HepG2 (cell line): ENCODE measurements around the gene DCP1B. TPM values are rescaled to one million over a fixed set of nuclear protein-coding genes. Genes with fewer than 3 reads are reported as not detected.

Experiments used
- ATAC-seq: fragments of 200-7000 bp; cut with Tn5 transposase; 3 replicates; pipeline ENCODE4 v1.9.1; 2020; ENCODE audit warnings: mild to moderate bottlenecking, moderate library complexity
- BruUV-seq: library from RNA; stranded (reverse); fragments of 400-500 nt; replicated peaks from 2 replicates; lab custom pipeline; 2021; lab: Mats Ljungman, UMichigan
- CTCF ChIA-PET: fragments of 300-600 bp; formaldehyde crosslinking; extraction: SDS; loops from one replicate; lab custom pipeline; 2021; ENCODE audit warnings: low total read pairs, inconsistent platforms, low intra/inter-chr PET ratio; lab: Yijun Ruan, JAX
- POLR2A ChIA-PET: fragments of 350-600 bp; sonication (Branson Sonifier 250); formaldehyde crosslinking; loops from one replicate; lab custom pipeline; 2020; ENCODE audit warnings: antibody characterized with exemption, inconsistent platforms; lab: Yijun Ruan, JAX
- DNase-seq: peaks from one replicate; pipeline ENCODE4 v3.0.0-alpha.2; 2015; ENCODE audit warnings: low spot score
- FAIRE-seq: peaks from 3 replicates; lab custom pipeline; 2011; peaks lifted over from hg19 to GRCh38; lab: Jason Lieb, UNC
- H2AFZ ChIP-seq: one replicate; pipeline ENCODE4 v1.6.1; 2011; ENCODE audit warnings: low read length, inconsistent platforms
- H3K27ac ChIP-seq: fragments of 300-600 bp; 3 replicates; pipeline ENCODE4 v1.8.0; 2011; ENCODE audit warnings: mixed run types, mild to moderate bottlenecking, mixed read lengths, low read length, inconsistent platforms; ENCODE audit not compliant: insufficient read depth; ENCODE audit errors: extremely low read length
- H3K27me3 ChIP-seq, 2 experiments: fragments of 200-600 bp in 1 of 2; 2 replicates in 1 of 2; 3 replicates in 1 of 2; pipeline versions ENCODE4 v1.6.0 to v1.8.0; 2011; ENCODE audit warnings: low read length in 2 of 2, mild to moderate bottlenecking in 2 of 2, moderate library complexity in 2 of 2, inconsistent platforms in 1 of 2; ENCODE audit not compliant: insufficient read depth in 2 of 2, control insufficient read depth in 1 of 2
- H3K36me3 ChIP-seq, 2 experiments: fragments of 200-600 bp in 1 of 2; replicated peaks in 1 of 2; 2 replicates in 1 of 2; 3 replicates in 1 of 2; pipeline versions ENCODE4 v1.5.1 to v1.8.0; 2011; ENCODE audit warnings: low read length in 2 of 2, inconsistent platforms in 1 of 2; ENCODE audit not compliant: insufficient read depth in 2 of 2, control insufficient read depth in 1 of 2
- H3K4me1 ChIP-seq: 2 replicates; pipeline ENCODE4 v1.5.1; 2012; ENCODE audit warnings: low read length, inconsistent platforms; ENCODE audit not compliant: insufficient read depth
- H3K4me2 ChIP-seq: 2 replicates; pipeline ENCODE4 v1.6.0; 2011; ENCODE audit warnings: low read depth, low read length, inconsistent platforms
- H3K4me3 ChIP-seq, 3 experiments: fragments of 200-600 bp in 1 of 3; sonication (generic), shearing (Covaris generic) in 1 of 3; replicated peaks in 1 of 3; 2 replicates each; pipeline ENCODE4 v1.5.1; 2011 to 2016; ENCODE audit warnings: low read length in 3 of 3, inconsistent platforms in 2 of 3, low read depth in 2 of 3, mild to moderate bottlenecking in 2 of 3, control low read depth in 1 of 3, mixed read lengths in 1 of 3; ENCODE audit not compliant: insufficient read depth in 1 of 3
- H3K79me2 ChIP-seq: one replicate; pipeline ENCODE4 v1.6.1; 2011; ENCODE audit warnings: low read length, inconsistent platforms; ENCODE audit not compliant: insufficient read depth
- H3K9ac ChIP-seq: 2 replicates; pipeline ENCODE4 v1.6.0; 2011; ENCODE audit warnings: mild to moderate bottlenecking, low read depth, low read length, inconsistent platforms; ENCODE audit not compliant: insufficient read depth
- H3K9me3 ChIP-seq: 2 replicates; pipeline ENCODE4 v1.5.1; 2012; ENCODE audit warnings: mild to moderate bottlenecking, low read length
- H4K20me1 ChIP-seq: 2 replicates; pipeline ENCODE4 v1.6.0; 2011; ENCODE audit warnings: inconsistent platforms, mild to moderate bottlenecking, low read length, moderate library complexity; ENCODE audit not compliant: insufficient read depth
- CAMTA2 ChIP-seq: sonication (generic); formaldehyde crosslinking; IDR thresholded peaks from 2 replicates; pipeline ENCODE4 v1.4.0; 2020; ENCODE audit warnings: mild to moderate bottlenecking, missing genetic modification reagents, borderline replicate concordance
- EED ChIP-seq: sonication (generic); formaldehyde crosslinking; IDR thresholded peaks from 2 replicates; pipeline ENCODE4 v1.5.0; 2020; ENCODE audit warnings: mild to moderate bottlenecking, missing genetic modification reagents
- FIP1L1 ChIP-seq: fragments of 200-400 bp; formaldehyde crosslinking; IDR thresholded peaks from 2 replicates; pipeline ENCODE4 v1.6.1; 2018; ENCODE audit warnings: low read depth, mild to moderate bottlenecking, low read length, moderate library complexity, borderline replicate concordance; ENCODE audit not compliant: insufficient read depth
- FOSL2 ChIP-seq: sonication (generic); formaldehyde crosslinking; IDR thresholded peaks from 2 replicates; pipeline ENCODE4 v1.4.0; 2020; ENCODE audit warnings: missing genetic modification reagents
- HNF4A ChIP-seq: sonication (generic); formaldehyde crosslinking; IDR thresholded peaks from 2 replicates; pipeline ENCODE4 v1.4.0; 2020; ENCODE audit warnings: missing genetic modification reagents
- KLF12 ChIP-seq: sonication (generic); formaldehyde crosslinking; IDR thresholded peaks from 2 replicates; pipeline ENCODE4 v1.4.0; 2020; ENCODE audit warnings: missing genetic modification reagents, borderline replicate concordance
- ONECUT2 ChIP-seq: sonication (generic); formaldehyde crosslinking; IDR thresholded peaks from 2 replicates; pipeline ENCODE4 v1.4.0; 2020; ENCODE audit warnings: missing genetic modification reagents
- SMAD3 ChIP-seq: sonication (generic); formaldehyde crosslinking; IDR thresholded peaks from 2 replicates; pipeline ENCODE4 v1.4.0; 2020; ENCODE audit warnings: missing genetic modification reagents
- TCF7 ChIP-seq: sonication (generic); IDR thresholded peaks from 2 replicates; pipeline ENCODE4 v1.6.1; 2016; ENCODE audit warnings: antibody characterized with exemption, low read depth
- ZNF225 ChIP-seq: sonication (generic); formaldehyde crosslinking; IDR thresholded peaks from 2 replicates; pipeline ENCODE4 v1.4.0; 2020; ENCODE audit warnings: mild to moderate bottlenecking, missing genetic modification reagents
- ZNF354B ChIP-seq: sonication (generic); formaldehyde crosslinking; IDR thresholded peaks from 2 replicates; pipeline ENCODE4 v1.8.0; 2022; ENCODE audit warnings: mild to moderate bottlenecking, missing genetic modification reagents
- ZNF670 ChIP-seq: sonication (generic); formaldehyde crosslinking; IDR thresholded peaks from 2 replicates; pipeline ENCODE4 v1.8.0; 2022; ENCODE audit warnings: mild to moderate bottlenecking, missing genetic modification reagents, borderline replicate concordance
- ZNF879 ChIP-seq: sonication (generic); formaldehyde crosslinking; IDR thresholded peaks from 2 replicates; pipeline ENCODE4 v1.8.1; 2023; ENCODE audit warnings: missing genetic modification reagents
- WGBS: methylation state at CpG from one replicate; pipeline ENCODE4 v1.1.6; 2017; ENCODE audit warnings: low lambda C conversion rate; 5-methylcytosine and 5-hydroxymethylcytosine counted together
- in situ Hi-C: cut with HindIII; loops from 2 replicates; pipeline ENCODE4 v1.10.0; 2017; ENCODE audit warnings: low pct_unique_long_range_greater_than_20kb; ENCODE audit not compliant: extremely low pct_ligation_motif_present
- intact Hi-C: fragments of 100-400 bp; cut with micrococcal nuclease; formaldehyde crosslinking; loops from one replicate; pipeline ENCODE4 v1.10.0; 2022; ENCODE audit not compliant: unreplicated experiment
- polyA plus RNA-seq, 8 experiments: library from polyadenylated mRNA; depleted of rRNA in 3 of 8; stranded (reverse) in 7 of 8; unstranded in 1 of 8; fragments of >200 nt; fragmentation: Illumina TruSeq in 4 of 8; extraction: Trizol in 4 of 8; gene quantifications; 2 replicates each; pipeline versions ENCODE4 v1.2.1 to v1.2.3, GENCODE V29; 2011 to 2016; ENCODE audit warnings: low read depth in 4 of 8, missing spikeins in 1 of 8, mixed read lengths in 1 of 8; ENCODE audit not compliant: insufficient read depth in 1 of 8
- total RNA-seq, 5 experiments: library from RNA; depleted of rRNA; stranded (reverse); fragments of >200 nt; fragmentation: Illumina TruSeq; extraction: Trizol; gene quantifications; 2 replicates each; pipeline ENCODE4 v1.2.3, GENCODE V29; 2016; ENCODE audit warnings: low read depth in 1 of 5

Gene DCP1B
- total and polyA plus RNA-seq, 2 of the 13 experiments (the other 11 are each of a cell fraction or from before 2014, with no cell fraction given): 11.4 to 27.2 TPM

GRCh38 chr12:1912580-1913376 lies 91.5 kb downstream of the DCP1B start:
- FAIRE-seq: no peak
- CTCF ChIA-PET: no interaction called here
- BruUV-seq: no TSS peak
- POLR2A ChIA-PET: no interaction called here
- Histone ChIP-seq H2AFZ (no peak overlapping the region), H3K9ac (no peak overlapping the region), H3K9me3 (no peaks in the 10 kb centered on the region), H3K36me3 (no peaks in the 10 kb centered on the region), H3K4me1 (peaks cover 9% of the 10 kb centered on the region; the same call in 1 of the 2 replicates), H3K27me3 (peaks cover 8 to 42% of the 10 kb centered on the region in 2 experiments; a peak in 4 of 5 replicates), H3K4me3 (no peak overlapping the region), H4K20me1 (no peaks in the 10 kb centered on the region), H3K4me2 (no peak overlapping the region), H3K79me2 (no peaks in the 10 kb centered on the region), H3K27ac (no peak overlapping the region)
- ATAC-seq: peak; percentile 68
- TF ChIP-seq FOSL2 (CRISPR knock-in tag): peak; percentile 56
- no peak for TF ChIP-seq ZNF879 (CRISPR knock-in tag)
- WGBS: 41% methylated on average over 12 of the region's 18 CpGs
- intact Hi-C loops: no loop called here
- in situ Hi-C loops: no loop called here
- DNase-seq: no peak

- no peak overlapping the region for H2AFZ ChIP-seq
- H3K4me2 ChIP-seq: no peak overlapping the region
- intact Hi-C loops (no loop called here), in situ Hi-C loops (no loop called here)
- BruUV-seq: no TSS peak
- CTCF ChIA-PET: no interaction called here
- H3K9me3 ChIP-seq: no peaks in the 10 kb centered on the region
- no peak for TF ChIP-seq EED
- TF ChIP-seq CAMTA2 (CRISPR knock-in tag): no peak
- no peak for TF ChIP-seq ONECUT2 (CRISPR knock-in tag)
- no peak for TF ChIP-seq SMAD3 (CRISPR knock-in tag)
- no peak for TF ChIP-seq ZNF225
- no peak for TF ChIP-seq HNF4A
- TF ChIP-seq TCF7: no peak
- TF ChIP-seq KLF12 (CRISPR knock-in tag): no peak
- TF ChIP-seq FIP1L1: no peak
- TF ChIP-seq ZNF670: no peak
- TF ChIP-seq ZNF354B (CRISPR knock-in tag): no peak
- TF ChIP-seq, all 625 proteins: peak for 0
- POLR2A ChIA-PET: no interaction called here
- no peaks in the 10 kb centered on the region for H4K20me1 ChIP-seq
- no peaks in the 10 kb centered on the region for H3K79me2 ChIP-seq
- H3K27ac ChIP-seq: no peak overlapping the region
- H3K4me3 ChIP-seq: no peak overlapping the region
- peaks cover 5 to 36% of the 10 kb centered on the region in 2 experiments; a peak in 4 of 5 replicates for H3K27me3 ChIP-seq
- H3K9ac ChIP-seq: no peak overlapping the region
- no peak for DNase-seq
- WGBS: 56% methylated on average over 7 of the region's 16 CpGs
- no peak for ATAC-seq
- FAIRE-seq: no peak
- H3K36me3 ChIP-seq: no peaks in the 10 kb centered on the region
- H3K4me1 ChIP-seq: peaks cover 8% of the 10 kb centered on the region; the same call in 1 of the 2 replicates
Observed at GRCh38 chr12:1911598-1912575, 92.4 kb downstream of the DCP1B start.
